Subcutaneous abdominal adipose tissue (tissue), 5 donors: ENCODE data around the gene ASPDH.

ENCODE experiments used
- H3K27ac ChIP-seq: one replicate; pipeline ENCODE4 v1.7.0; 2013; ENCODE audit warnings: low read depth, mild to moderate bottlenecking, inconsistent platforms, low read length, moderate library complexity
- H3K27me3 ChIP-seq, 5 donors: one replicate each; pipeline ENCODE4 v1.7.0; 2013; ENCODE audit warnings: low read length in 5 of 5, inconsistent platforms in 1 of 5; ENCODE audit not compliant: control insufficient read depth in 5 of 5, insufficient read depth in 4 of 5
- H3K36me3 ChIP-seq, 5 donors: one replicate each; pipeline ENCODE4 v1.7.0; 2013; ENCODE audit warnings: low read length in 5 of 5; ENCODE audit not compliant: control insufficient read depth in 5 of 5, insufficient read depth in 5 of 5
- H3K4me1 ChIP-seq, 5 donors: one replicate each; pipeline ENCODE4 v1.7.0; 2013; ENCODE audit warnings: low read length in 5 of 5, mild to moderate bottlenecking in 3 of 5, moderate library complexity in 1 of 5; ENCODE audit not compliant: control insufficient read depth in 5 of 5, insufficient read depth in 5 of 5
- H3K4me3 ChIP-seq, 5 donors: one replicate each; pipeline ENCODE4 v1.7.0; 2013; ENCODE audit warnings: low read length in 5 of 5, low read depth in 1 of 5
- H3K9ac ChIP-seq, 5 donors: one replicate each; pipeline ENCODE4 v1.7.0; 2013; ENCODE audit warnings: low read length in 5 of 5, mild to moderate bottlenecking in 4 of 5, moderate library complexity in 3 of 5
- H3K9me3 ChIP-seq, 5 donors: one replicate each; pipeline ENCODE4 v1.7.0; 2013; ENCODE audit warnings: low read length in 5 of 5; ENCODE audit not compliant: control insufficient read depth in 5 of 5
- donor health status: healthy.
- donor health status: healthy.
- donor health status: healthy.
- donor health status: healthy.
- donor health status: healthy.

ASPDH gene

GRCh38 chr19:50516456-50516855 lies 2.7 kb upstream of the ASPDH start:
- no peak overlapping the region for H3K27ac ChIP-seq
- no peaks in the 10 kb centered on the region for H3K9me3 ChIP-seq
- no peak overlapping the region for H3K4me3 ChIP-seq

GRCh38 chr19:50515168-50515561 lies 1.5 kb upstream of the ASPDH start:
- no peaks in the 10 kb centered on the region for H3K36me3 ChIP-seq
- peaks cover 0 to 9% (median 0%) of the 10 kb centered on the region in 5 donors for H3K27me3 ChIP-seq
- no peak overlapping the region for H3K4me3 ChIP-seq
- H3K4me1 ChIP-seq, result peaks cover 5 to 15% (median 9%) of the 10 kb centered on the region in 5 donors
- no peak overlapping the region for H3K27ac ChIP-seq
- H3K9me3 ChIP-seq, result no peaks in the 10 kb centered on the region
- no peak overlapping the region for H3K9ac ChIP-seq

More at GRCh38 chr19:50516456-50516855, 2.7 kb upstream of the ASPDH start:
- H3K4me1 ChIP-seq, result peaks cover 0 to 5% (median 0%) of the 10 kb centered on the region in 5 donors
- no peak overlapping the region for H3K9ac ChIP-seq
- H3K36me3 ChIP-seq, result no peaks in the 10 kb centered on the region
- H3K27me3 ChIP-seq, result peaks cover 0 to 9% (median 0%) of the 10 kb centered on the region in 5 donors

- Histone ChIP-seq H3K9ac (no peak overlapping the region), H3K4me3 (no peak overlapping the region), H3K4me1 (peaks cover 5 to 19% (median 12%) of the 10 kb centered on the region in 5 donors), H3K36me3 (no peaks in the 10 kb centered on the region), H3K27ac (no peak overlapping the region), H3K9me3 (no peaks in the 10 kb centered on the region), H3K27me3 (peaks cover 0 to 9% (median 0%) of the 10 kb centered on the region in 5 donors)
These were observed 844 bp upstream of the ASPDH start for GRCh38 chr19:50514346-50515167.

GRCh38 chr19:50512999-50513745 lies 541 bp downstream of the ASPDH start:
- peaks cover 0 to 9% (median 0%) of the 10 kb centered on the region in 5 donors for H3K27me3 ChIP-seq
- no peak overlapping the region for H3K27ac ChIP-seq
- peaks cover 5 to 19% (median 12%) of the 10 kb centered on the region in 5 donors for H3K4me1 ChIP-seq
- H3K4me3 ChIP-seq, result no peak overlapping the region
- no peak overlapping the region for H3K9ac ChIP-seq
- H3K9me3 ChIP-seq, result no peaks in the 10 kb centered on the region
- no peaks in the 10 kb centered on the region for H3K36me3 ChIP-seq

- Histone ChIP-seq H3K36me3 (no peaks in the 10 kb centered on the region), H3K27ac (no peak overlapping the region), H3K9ac (no peak overlapping the region), H3K4me3 (peak overlapping the region in 1 of 5 donors; percentile 64), H3K4me1 (peaks cover 5 to 19% (median 12%) of the 10 kb centered on the region in 5 donors), H3K27me3 (peaks cover 0 to 9% (median 0%) of the 10 kb centered on the region in 5 donors), H3K9me3 (no peaks in the 10 kb centered on the region)
These were observed 1.4 kb downstream of the ASPDH start for GRCh38 chr19:50512112-50512998.

- Histone ChIP-seq H3K9ac (peak within 1 kb of the TSS; percentile 63 to 93 (median 84)), H3K27ac (peak within 1 kb of the TSS; percentile 46), H3K4me1 (peaks cover 5 to 19% (median 12%) of the 10 kb centered on the region in 5 donors), H3K36me3 (peaks cover 0 to 2% (median 0%) of the 10 kb centered on the region in 5 donors), H3K4me3 (peak within 1 kb of the TSS; percentile 83 to 93 (median 86)), H3K9me3 (no peaks in the 10 kb centered on the region), H3K27me3 (peaks cover 0 to 9% (median 0%) of the 10 kb centered on the region in 5 donors)
These were observed 2.5 kb downstream of the ASPDH start, which contains the start of gene JOSD2 for GRCh38 chr19:50511069-50511822. Gene JOSD2, minus strand, starts transcription at chr19:50511191. Its CDS starts 760 bp downstream, at chr19:50510431.

GRCh38 chr19:50510700-50511068 lies 3.0 kb downstream of the ASPDH start:
- peak overlapping the region; percentile 83 to 93 (median 86) for H3K4me3 ChIP-seq
- peaks cover 5 to 19% (median 12%) of the 10 kb centered on the region in 5 donors for H3K4me1 ChIP-seq
- no peaks in the 10 kb centered on the region for H3K9me3 ChIP-seq
- peaks cover 0 to 7% (median 0%) of the 10 kb centered on the region in 5 donors for H3K27me3 ChIP-seq
- H3K36me3 ChIP-seq, result peaks cover 0 to 8% (median 0%) of the 10 kb centered on the region in 5 donors
- peak overlapping the region; percentile 46 for H3K27ac ChIP-seq
- H3K9ac ChIP-seq, result peak overlapping the region; percentile 63 to 93 (median 84)

- Histone ChIP-seq H3K9ac (peak overlapping the region; percentile 63 to 93 (median 84)), H3K27me3 (peaks cover 0 to 3% (median 0%) of the 10 kb centered on the region in 5 donors), H3K4me1 (peaks cover 5 to 19% (median 12%) of the 10 kb centered on the region in 5 donors), H3K4me3 (peak overlapping the region; percentile 83 to 93 (median 86)), H3K27ac (no peak overlapping the region), H3K36me3 (peaks cover 0 to 12% (median 0%) of the 10 kb centered on the region in 5 donors), H3K9me3 (no peaks in the 10 kb centered on the region)
These were observed 3.5 kb downstream of the ASPDH start for GRCh38 chr19:50510121-50510670.
